Hepatocyte (in vitro differentiated cells): ENCODE results near the gene PLOD3. TPM values are rescaled to one million over a fixed set of nuclear protein-coding genes. Genes with fewer than 3 reads are reported as not detected.

Experiments used
- DNase-seq: peaks from one replicate; pipeline ENCODE4 v3.0.0-alpha.2; 2016; ENCODE audit warnings: low spot score
- H2AFZ ChIP-seq: fragments of 200-600 bp; sonication (generic); 2 replicates; pipeline ENCODE4 v1.6.0; 2016; ENCODE audit warnings: antibody characterized with exemption, mild to moderate bottlenecking
- H3K27ac ChIP-seq: fragments of 200-600 bp; sonication (generic); 2 replicates; pipeline ENCODE4 v1.5.1; 2016; ENCODE audit warnings: mild to moderate bottlenecking
- H3K27me3 ChIP-seq: fragments of 200-600 bp; sonication (generic); 2 replicates; pipeline ENCODE4 v1.6.1; 2016
- H3K36me3 ChIP-seq: fragments of 200-600 bp; sonication (generic); replicated peaks from 2 replicates; pipeline ENCODE4 v1.5.1; 2016; ENCODE audit warnings: low read depth; ENCODE audit not compliant: insufficient read depth
- H3K4me1 ChIP-seq: fragments of 200-600 bp; sonication (generic); 2 replicates; pipeline ENCODE4 v1.5.1; 2016; ENCODE audit warnings: mild to moderate bottlenecking, moderate library complexity; ENCODE audit not compliant: insufficient read depth
- H3K4me2 ChIP-seq: fragments of 200-600 bp; sonication (generic); 2 replicates; pipeline ENCODE4 v1.6.0; 2016
- H3K4me3 ChIP-seq: fragments of 200-600 bp; sonication (generic); 2 replicates; pipeline ENCODE4 v1.5.1; 2016; ENCODE audit warnings: mild to moderate bottlenecking
- H3K79me2 ChIP-seq: fragments of 200-600 bp; sonication (generic); 2 replicates; pipeline ENCODE4 v1.6.0; 2017; ENCODE audit warnings: mild to moderate bottlenecking
- H3K9me2 ChIP-seq: fragments of 200-600 bp; sonication (generic); replicated peaks from 2 replicates; pipeline ENCODE4 v1.6.0; 2017; ENCODE audit warnings: mild to moderate bottlenecking; ENCODE audit not compliant: insufficient read depth
- H3K9me3 ChIP-seq: fragments of 200-600 bp; sonication (generic); 2 replicates; pipeline ENCODE4 v1.5.1; 2016; ENCODE audit warnings: low read depth, mild to moderate bottlenecking
- H4K20me1 ChIP-seq: fragments of 200-600 bp; sonication (generic); 2 replicates; pipeline ENCODE4 v1.6.0; 2016; ENCODE audit warnings: mild to moderate bottlenecking; ENCODE audit not compliant: insufficient read depth, poor library complexity, severe bottlenecking
- EZH2 ChIP-seq: fragments of 200-600 bp; sonication (generic); IDR thresholded peaks from 2 replicates; pipeline ENCODE4 v1.6.1; 2016; ENCODE audit warnings: antibody characterized with exemption, mild to moderate bottlenecking, borderline replicate concordance
- EZH2phosphoT487 ChIP-seq: fragments of 200-600 bp; sonication (generic); IDR thresholded peaks from one replicate; pipeline ENCODE4 v1.6.1; 2018; ENCODE audit warnings: antibody characterized with exemption, mild to moderate bottlenecking, low read depth, moderate library complexity; ENCODE audit not compliant: unreplicated experiment, severe bottlenecking
- WGBS: methylation state at CpG from one replicate; pipeline ENCODE4 v1.1.6; 2016; ENCODE audit warnings: low lambda C conversion rate; ENCODE audit errors: missing lambda C conversion rate; 5-methylcytosine and 5-hydroxymethylcytosine counted together
- polyA plus RNA-seq: library from polyadenylated mRNA; unstranded; fragments of >200 nt; fragmentation: Nextera tagmentation; extraction: Ambion mirVana; gene quantifications from 2 replicates; pipeline ENCODE4 v1.2.1, GENCODE V29; 2016
- total RNA-seq: library from RNA; depleted of rRNA; stranded (reverse); fragments of >200 nt; gene quantifications from 2 replicates; pipeline ENCODE4 v1.2.3, GENCODE V29; 2014
- TF ChIP-seq, protein P1 (sequence below): fragments of 200-600 bp; sonication (generic); IDR thresholded peaks from 2 replicates; pipeline ENCODE4 v1.5.1; 2016; ENCODE audit warnings: antibody characterized with exemption, mild to moderate bottlenecking; ENCODE audit not compliant: poor library complexity

Gene PLOD3
- total and polyA plus RNA-seq, 2 experiments from 2014 or later = 37.6 to 127 TPM

GRCh38 chr7:101210143-101210542 lies 7.2 kb downstream of the PLOD3 start:
- Histone ChIP-seq H3K9me2 (no peaks in the 10 kb centered on the region), H3K79me2 (no peaks in the 10 kb centered on the region), H2AFZ (no peak overlapping the region), H3K36me3 (no peaks in the 10 kb centered on the region), H3K9me3 (no peaks in the 10 kb centered on the region), H4K20me1 (no peaks in the 10 kb centered on the region), H3K4me3 (no peak overlapping the region), H3K27me3 (no peaks in the 10 kb centered on the region), H3K4me1 (no peaks in the 10 kb centered on the region), H3K27ac (no peak overlapping the region), H3K4me2 (no peak overlapping the region)
- TF ChIP-seq, protein P1, sequence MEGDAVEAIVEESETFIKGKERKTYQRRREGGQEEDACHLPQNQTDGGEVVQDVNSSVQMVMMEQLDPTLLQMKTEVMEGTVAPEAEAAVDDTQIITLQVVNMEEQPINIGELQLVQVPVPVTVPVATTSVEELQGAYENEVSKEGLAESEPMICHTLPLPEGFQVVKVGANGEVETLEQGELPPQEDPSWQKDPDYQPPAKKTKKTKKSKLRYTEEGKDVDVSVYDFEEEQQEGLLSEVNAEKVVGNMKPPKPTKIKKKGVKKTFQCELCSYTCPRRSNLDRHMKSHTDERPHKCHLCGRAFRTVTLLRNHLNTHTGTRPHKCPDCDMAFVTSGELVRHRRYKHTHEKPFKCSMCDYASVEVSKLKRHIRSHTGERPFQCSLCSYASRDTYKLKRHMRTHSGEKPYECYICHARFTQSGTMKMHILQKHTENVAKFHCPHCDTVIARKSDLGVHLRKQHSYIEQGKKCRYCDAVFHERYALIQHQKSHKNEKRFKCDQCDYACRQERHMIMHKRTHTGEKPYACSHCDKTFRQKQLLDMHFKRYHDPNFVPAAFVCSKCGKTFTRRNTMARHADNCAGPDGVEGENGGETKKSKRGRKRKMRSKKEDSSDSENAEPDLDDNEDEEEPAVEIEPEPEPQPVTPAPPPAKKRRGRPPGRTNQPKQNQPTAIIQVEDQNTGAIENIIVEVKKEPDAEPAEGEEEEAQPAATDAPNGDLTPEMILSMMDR = no peak
- TF ChIP-seq EZH2phosphoT487 = no peak
- TF ChIP-seq EZH2 = no peak
- 100% methylated on average over 17 of the region's 19 CpGs for WGBS
- DNase-seq = no peak

DNA sequence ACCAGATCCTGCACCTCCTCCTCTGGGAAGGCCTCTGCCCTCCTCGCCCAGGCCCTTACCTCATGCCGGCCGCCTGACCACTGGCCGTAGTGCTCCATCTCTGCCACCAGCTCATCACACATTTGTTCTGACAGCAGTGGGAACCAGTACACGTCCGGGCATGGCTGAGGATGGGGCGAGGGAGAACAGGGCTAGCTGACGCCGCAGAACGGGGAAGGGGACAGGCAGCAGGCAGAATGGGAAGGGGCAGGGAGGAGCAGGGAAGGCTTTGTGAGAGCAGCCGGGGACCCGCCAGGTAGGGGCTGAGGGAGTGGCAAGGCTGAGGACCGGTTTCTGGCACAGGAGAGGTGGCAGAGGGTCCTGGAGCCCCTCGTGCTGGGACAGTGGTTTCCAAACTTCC lies 8.6 kb downstream of the PLOD3 start:
- TF ChIP-seq EZH2 (no peak), EZH2phosphoT487 (no peak)
- TF ChIP-seq, protein P1 = no peak
- Histone ChIP-seq H3K9me3 (no peaks in the 10 kb centered on the region), H3K27ac (no peak overlapping the region), H3K4me3 (no peak overlapping the region), H2AFZ (no peak overlapping the region), H4K20me1 (no peaks in the 10 kb centered on the region), H3K27me3 (peaks cover 4% of the 10 kb centered on the region), H3K79me2 (no peaks in the 10 kb centered on the region), H3K4me1 (no peaks in the 10 kb centered on the region), H3K4me2 (no peak overlapping the region), H3K36me3 (no peaks in the 10 kb centered on the region), H3K9me2 (no peaks in the 10 kb centered on the region)
- 99% methylated on average over 14 of the region's 14 CpGs for WGBS
- no peak for DNase-seq

GRCh38 chr7:101207459-101207858 lies 9.9 kb downstream of the PLOD3 start:
- H3K36me3 ChIP-seq = no peaks in the 10 kb centered on the region
- TF ChIP-seq EZH2 (no peak), EZH2phosphoT487 (no peak)
- TF ChIP-seq, protein P1 = no peak
- peaks cover 17% of the 10 kb centered on the region for H3K27me3 ChIP-seq
- no peaks in the 10 kb centered on the region for H3K79me2 ChIP-seq
- DNase-seq = no peak
- H3K4me3 ChIP-seq = no peak overlapping the region
- no peak overlapping the region for H3K27ac ChIP-seq
- H3K4me1 ChIP-seq = no peaks in the 10 kb centered on the region
- H3K9me3 ChIP-seq = no peaks in the 10 kb centered on the region
- no peaks in the 10 kb centered on the region for H3K9me2 ChIP-seq
- H3K4me2 ChIP-seq = no peak overlapping the region
- H4K20me1 ChIP-seq = no peaks in the 10 kb centered on the region
- 95% methylated on average over 9 of the region's 17 CpGs for WGBS
- no peak overlapping the region for H2AFZ ChIP-seq

DNA sequence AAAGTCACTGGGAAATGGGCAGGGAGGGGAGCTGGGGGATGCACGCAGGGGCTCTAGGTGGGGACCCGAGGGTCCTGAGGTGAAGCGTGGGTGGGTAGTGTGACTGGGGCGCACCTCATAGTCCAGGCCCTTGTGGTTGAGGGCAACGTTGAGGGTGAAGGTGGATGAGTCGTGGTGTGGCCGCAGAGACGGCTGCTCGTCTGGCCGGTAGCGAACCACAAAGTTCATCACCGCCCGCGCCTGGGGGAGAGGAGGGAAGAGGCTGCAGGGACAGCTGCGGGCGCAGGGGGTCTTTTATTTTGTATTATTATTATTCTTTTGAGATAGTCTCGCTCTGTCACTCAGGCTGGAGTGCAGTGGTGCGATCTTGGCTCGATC lies 10.7 kb downstream of the PLOD3 start:
- no peak for DNase-seq
- Histone ChIP-seq H3K9me3 (no peaks in the 10 kb centered on the region), H3K4me2 (no peak overlapping the region), H3K27me3 (peaks cover 25% of the 10 kb centered on the region), H3K4me1 (no peaks in the 10 kb centered on the region), H2AFZ (no peak overlapping the region), H3K79me2 (no peaks in the 10 kb centered on the region), H4K20me1 (no peaks in the 10 kb centered on the region), H3K36me3 (no peaks in the 10 kb centered on the region), H3K27ac (no peak overlapping the region), H3K9me2 (no peaks in the 10 kb centered on the region), H3K4me3 (no peak overlapping the region)
- TF ChIP-seq EZH2 = no peak
- no peak for TF ChIP-seq EZH2phosphoT487
- TF ChIP-seq, protein P1 = no peak
- WGBS = 96% methylated on average over 16 of the region's 19 CpGs
